Activated naive CD4-positive, alpha-beta T cell treated with anti-CD3 and anti-CD28 coated beads, Interleukin-2, amount 50 U/mL, for 24 hours (primary cell): ENCODE measurements around the gene MOCOS.
"Not testable (repeated sequence)": the region's sequence is repeated elsewhere in the genome, so short reads cannot be mapped to it uniquely, and the experiment has no call there.

Experiments used
- H3K27ac Mint-ChIP-seq: one replicate; pipeline ENCODE4 v1.8.0; 2021; ENCODE audit warnings: mild to moderate bottlenecking, mixed read lengths
- H3K27me3 Mint-ChIP-seq: one replicate; pipeline ENCODE4 v1.8.0; 2021; ENCODE audit warnings: mixed read lengths
- H3K36me3 Mint-ChIP-seq: one replicate; pipeline ENCODE4 v1.8.0; 2021; ENCODE audit warnings: mixed read lengths
- H3K4me1 Mint-ChIP-seq: one replicate; pipeline ENCODE4 v1.8.0; 2021; ENCODE audit warnings: mixed read lengths
- H3K4me3 Mint-ChIP-seq: one replicate; pipeline ENCODE4 v1.8.0; 2021; ENCODE audit warnings: mild to moderate bottlenecking, mixed read lengths
- H3K9me3 Mint-ChIP-seq: one replicate; pipeline ENCODE4 v1.8.0; 2021; ENCODE audit warnings: mixed read lengths

Gene MOCOS

DNA sequence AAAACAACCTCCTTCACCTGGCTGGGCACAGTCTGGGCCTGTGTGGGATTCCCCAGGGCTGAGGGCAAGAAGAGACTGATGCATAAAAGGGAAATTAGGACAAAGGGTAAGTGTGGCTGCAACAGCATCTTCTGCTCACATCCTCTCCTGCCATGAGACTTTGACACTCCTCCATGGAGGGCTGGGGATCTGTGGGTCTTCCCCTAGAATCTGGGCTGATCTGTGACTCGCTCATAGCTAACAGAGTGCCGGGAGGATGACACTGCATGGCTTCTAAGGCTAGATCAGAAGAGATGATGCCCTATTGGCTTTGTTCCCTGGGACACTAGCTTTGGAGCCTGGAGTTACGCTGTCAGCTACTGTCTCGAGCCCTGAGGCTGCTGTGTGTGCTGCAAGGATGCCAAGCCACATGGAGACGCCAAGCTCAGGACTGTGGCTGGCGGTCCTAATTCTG is 24.3 kb downstream of the MOCOS start:
- no peak overlapping the region for H3K4me3 Mint-ChIP-seq
- H3K9me3 Mint-ChIP-seq: no peaks in the 10 kb centered on the region
- no peaks in the 10 kb centered on the region for H3K4me1 Mint-ChIP-seq

DNA sequence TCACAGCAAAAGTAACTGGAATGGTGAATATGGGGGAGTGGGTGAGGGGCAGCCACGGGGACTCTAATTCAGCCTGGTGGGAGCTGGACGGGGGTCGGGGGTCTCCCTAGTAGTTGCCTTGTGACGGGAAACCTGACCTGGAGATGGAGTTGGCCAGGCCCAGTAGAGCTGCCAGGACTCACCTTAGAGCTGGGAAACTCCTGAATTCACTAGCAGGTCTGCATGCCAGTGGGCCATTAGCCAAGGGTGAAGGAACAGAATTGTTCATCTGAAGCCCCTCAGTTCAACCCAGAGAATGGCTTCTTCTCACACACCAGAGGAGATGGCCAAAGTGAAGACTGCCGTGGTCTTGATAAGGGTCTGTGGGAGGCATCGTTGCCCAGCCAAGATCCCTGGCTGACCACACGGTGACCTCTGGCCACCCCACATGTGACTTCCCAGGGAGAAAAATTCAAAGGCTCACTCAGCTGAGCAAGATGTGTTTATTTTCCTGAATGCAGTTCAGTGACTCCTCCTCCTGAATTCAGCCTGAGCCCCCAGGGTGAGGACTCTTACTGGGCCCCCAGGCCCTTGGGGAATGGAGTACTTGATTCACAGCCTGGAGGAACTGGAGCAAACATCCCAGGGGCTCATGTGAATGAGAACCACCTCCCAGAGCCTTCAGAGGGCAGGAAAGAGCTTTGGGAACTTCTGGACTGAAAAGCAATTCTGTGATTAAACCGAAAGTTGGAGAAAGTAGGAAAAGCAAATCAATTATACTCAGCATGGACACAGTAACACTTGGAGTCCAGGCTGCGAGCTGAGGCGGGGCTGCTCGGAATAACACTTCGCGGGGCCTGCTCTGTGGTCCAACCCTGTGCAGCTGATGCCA is 25.2 kb downstream of the MOCOS start:
- Mint-ChIP-seq H3K4me3 (no peak overlapping the region), H3K36me3 (no peaks in the 10 kb centered on the region), H3K27ac (no peak overlapping the region), H3K4me1 (no peaks in the 10 kb centered on the region), H3K9me3 (no peaks in the 10 kb centered on the region), H3K27me3 (peaks cover 2% of the 10 kb centered on the region)

More for the DNA sequence above, 24.3 kb downstream of the MOCOS start:
- peaks cover 2% of the 10 kb centered on the region for H3K27me3 Mint-ChIP-seq
- no peaks in the 10 kb centered on the region for H3K36me3 Mint-ChIP-seq
- no peak overlapping the region for H3K27ac Mint-ChIP-seq

DNA sequence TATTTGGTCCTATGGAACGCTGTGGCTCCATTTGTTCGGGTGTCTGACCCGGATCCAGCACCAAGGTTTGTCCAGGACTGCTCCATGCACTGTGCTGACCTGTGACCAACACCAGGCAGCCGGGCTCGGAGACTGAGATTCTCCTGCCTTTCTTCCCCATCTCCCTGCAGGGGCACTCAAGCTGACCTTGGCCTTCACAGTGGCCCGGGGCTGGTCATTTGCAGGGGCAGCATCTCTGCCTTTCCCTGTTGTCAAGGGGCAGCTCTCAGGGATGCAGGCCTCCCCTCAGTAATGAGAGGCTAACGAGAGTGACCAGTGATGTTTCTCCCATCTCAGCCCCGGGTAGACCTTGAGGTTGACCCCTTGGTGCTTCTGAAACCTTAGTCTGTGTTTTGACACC is 27.5 kb downstream of the MOCOS start:
- Mint-ChIP-seq H3K4me1 (no peaks in the 10 kb centered on the region), H3K27me3 (peaks cover 2% of the 10 kb centered on the region), H3K27ac (no peak overlapping the region), H3K36me3 (no peaks in the 10 kb centered on the region), H3K4me3 (no peak overlapping the region), H3K9me3 (no peaks in the 10 kb centered on the region)

DNA sequence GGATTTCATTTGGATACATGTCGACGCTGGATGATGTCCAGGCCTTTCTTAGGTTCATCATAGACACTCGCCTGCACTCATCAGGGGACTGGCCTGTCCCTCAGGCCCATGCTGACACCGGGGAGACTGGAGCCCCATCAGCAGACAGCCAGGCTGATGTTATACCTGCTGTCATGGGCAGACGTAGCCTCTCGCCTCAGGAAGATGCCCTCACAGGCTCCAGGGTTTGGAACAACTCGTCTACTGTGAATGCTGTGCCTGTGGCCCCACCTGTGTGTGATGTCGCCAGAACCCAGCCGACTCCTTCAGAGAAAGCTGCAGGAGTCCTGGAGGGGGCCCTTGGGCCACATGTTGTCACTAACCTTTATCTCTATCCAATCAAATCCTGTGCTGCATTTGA is 28.3 kb downstream of the MOCOS start:
- H3K9me3 Mint-ChIP-seq: no peaks in the 10 kb centered on the region
- no peak overlapping the region for H3K27ac Mint-ChIP-seq
- no peak overlapping the region for H3K4me3 Mint-ChIP-seq
- H3K36me3 Mint-ChIP-seq: no peaks in the 10 kb centered on the region
- H3K27me3 Mint-ChIP-seq: peaks cover 1% of the 10 kb centered on the region
- no peaks in the 10 kb centered on the region for H3K4me1 Mint-ChIP-seq

DNA sequence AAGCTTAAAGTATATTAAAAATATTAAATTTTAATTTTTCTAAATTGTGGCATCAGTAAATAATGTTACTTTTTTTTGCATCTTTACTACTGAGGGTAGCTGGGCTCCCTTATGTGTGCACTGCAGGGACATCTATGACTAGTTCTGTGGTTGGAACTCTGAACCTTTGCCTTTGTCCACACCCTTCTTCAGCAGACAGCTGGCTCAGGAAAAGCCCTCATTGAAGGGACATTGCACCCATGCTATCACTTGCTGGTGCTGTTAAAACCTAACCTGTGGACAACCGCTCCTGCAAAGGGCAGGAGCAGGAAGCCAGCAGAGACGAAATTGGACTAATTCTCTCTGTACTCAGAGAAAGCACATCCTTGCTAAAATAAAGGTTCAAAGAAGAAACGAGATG is 30.1 kb downstream of the MOCOS start:
- H3K4me1 Mint-ChIP-seq: no peaks in the 10 kb centered on the region
- no peaks in the 10 kb centered on the region for H3K9me3 Mint-ChIP-seq
- peaks cover 1% of the 10 kb centered on the region for H3K27me3 Mint-ChIP-seq
- no peak overlapping the region for H3K27ac Mint-ChIP-seq
- H3K4me3 Mint-ChIP-seq: no peak overlapping the region
- no peaks in the 10 kb centered on the region for H3K36me3 Mint-ChIP-seq

DNA sequence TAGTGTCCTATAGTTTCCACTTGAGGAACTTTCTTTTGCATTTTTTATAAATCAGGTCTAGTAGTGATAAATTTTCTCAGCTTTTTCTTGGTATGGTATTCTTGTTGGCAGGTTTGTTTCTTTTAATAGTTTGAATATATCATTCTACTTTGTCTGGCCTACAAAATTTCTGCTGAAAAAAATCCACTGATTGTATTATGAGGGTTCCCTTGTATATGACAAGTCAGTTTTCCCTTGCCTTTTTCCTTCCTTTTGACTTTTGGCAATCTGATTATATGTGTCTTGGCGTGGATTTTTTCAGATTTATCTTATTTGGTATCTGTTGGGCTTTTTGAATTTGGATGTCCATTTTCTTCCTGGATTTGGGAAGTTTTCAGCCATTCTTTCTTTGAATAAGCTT is 41.9 kb downstream of the MOCOS start:
- H3K9me3 Mint-ChIP-seq: peaks cover 26% of the 10 kb centered on the region
- peaks cover 15% of the 10 kb centered on the region for H3K36me3 Mint-ChIP-seq
- no peak overlapping the region for H3K4me3 Mint-ChIP-seq
- no peaks in the 10 kb centered on the region for H3K4me1 Mint-ChIP-seq
- H3K27ac Mint-ChIP-seq: no peak overlapping the region
- peaks cover 8% of the 10 kb centered on the region for H3K27me3 Mint-ChIP-seq

DNA sequence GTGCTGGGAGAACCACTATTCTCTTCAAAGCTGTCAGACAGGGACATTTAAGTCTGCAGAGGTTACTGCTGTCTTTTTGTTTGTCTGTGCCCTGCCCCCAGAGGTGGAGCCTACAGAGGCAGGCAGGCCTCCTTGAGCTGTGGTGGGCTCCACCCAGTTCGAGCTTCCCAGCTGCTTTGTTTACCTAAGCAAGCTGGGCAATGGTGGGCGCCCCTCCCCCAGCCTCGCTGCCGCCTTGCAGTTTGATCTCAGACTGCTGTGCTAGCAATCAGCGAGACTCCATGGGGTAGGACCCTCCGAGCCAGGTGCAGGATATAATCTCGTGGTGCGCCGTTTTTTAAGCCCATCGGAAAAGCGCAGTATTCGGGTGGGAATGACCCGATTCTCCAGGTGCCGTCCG is 53.2 kb downstream of the MOCOS start:
- not testable (repeated sequence) for H3K27ac Mint-ChIP-seq, H3K4me3 Mint-ChIP-seq, H3K4me1 Mint-ChIP-seq, H3K36me3 Mint-ChIP-seq, H3K9me3 Mint-ChIP-seq
- H3K27me3 Mint-ChIP-seq: peaks cover 15% of the 10 kb centered on the region

DNA sequence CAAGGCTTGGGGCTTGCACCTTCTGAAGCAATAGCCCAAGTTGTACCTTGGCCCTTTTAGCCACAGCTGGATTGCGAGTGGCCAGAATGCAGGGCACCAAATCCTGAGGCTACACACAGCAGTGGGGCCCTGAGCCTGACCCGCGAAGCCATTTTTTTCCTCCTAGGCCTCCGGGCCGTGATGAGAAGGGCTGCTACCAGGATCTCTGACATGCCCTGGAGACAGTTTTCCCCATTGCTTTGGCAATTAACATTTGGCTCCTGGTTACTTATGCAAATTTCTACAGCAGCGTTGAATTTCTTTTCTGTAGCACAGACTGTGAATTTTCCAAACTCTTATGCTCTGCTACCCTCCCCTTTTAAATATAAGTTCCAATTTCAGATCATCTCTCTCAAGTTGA is 54.5 kb downstream of the MOCOS start:
- H3K9me3 Mint-ChIP-seq: peaks cover 17% of the 10 kb centered on the region
- no peak overlapping the region for H3K27ac Mint-ChIP-seq
- H3K36me3 Mint-ChIP-seq: no peaks in the 10 kb centered on the region
- H3K4me1 Mint-ChIP-seq: no peaks in the 10 kb centered on the region
- peaks cover 22% of the 10 kb centered on the region for H3K27me3 Mint-ChIP-seq
- H3K4me3 Mint-ChIP-seq: no peak overlapping the region

DNA sequence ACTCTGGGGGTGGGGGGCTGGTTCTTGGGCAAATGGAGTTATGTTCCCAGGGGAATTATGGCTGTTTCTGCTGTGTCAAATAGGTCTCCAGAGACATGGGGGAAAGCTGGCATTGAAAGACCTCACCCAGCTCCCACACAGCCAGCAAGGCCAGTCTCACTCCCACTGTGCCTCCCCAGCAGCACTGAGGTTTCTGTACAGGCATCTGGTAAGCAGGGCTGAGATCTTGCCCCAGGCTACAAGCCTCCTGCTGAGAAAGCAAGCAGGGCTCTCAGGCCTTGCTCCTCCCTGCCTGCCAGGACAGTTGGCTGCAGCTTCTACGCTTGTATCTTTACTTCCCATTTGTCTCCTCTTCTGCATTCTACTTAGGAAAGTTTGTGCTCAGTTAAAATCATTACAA is 59.7 kb downstream of the MOCOS start:
- Mint-ChIP-seq H3K4me1 (no peaks in the 10 kb centered on the region), H3K9me3 (peaks cover 17% of the 10 kb centered on the region), H3K36me3 (no peaks in the 10 kb centered on the region), H3K27me3 (peaks cover 34% of the 10 kb centered on the region), H3K27ac (no peak overlapping the region), H3K4me3 (no peak overlapping the region)

DNA sequence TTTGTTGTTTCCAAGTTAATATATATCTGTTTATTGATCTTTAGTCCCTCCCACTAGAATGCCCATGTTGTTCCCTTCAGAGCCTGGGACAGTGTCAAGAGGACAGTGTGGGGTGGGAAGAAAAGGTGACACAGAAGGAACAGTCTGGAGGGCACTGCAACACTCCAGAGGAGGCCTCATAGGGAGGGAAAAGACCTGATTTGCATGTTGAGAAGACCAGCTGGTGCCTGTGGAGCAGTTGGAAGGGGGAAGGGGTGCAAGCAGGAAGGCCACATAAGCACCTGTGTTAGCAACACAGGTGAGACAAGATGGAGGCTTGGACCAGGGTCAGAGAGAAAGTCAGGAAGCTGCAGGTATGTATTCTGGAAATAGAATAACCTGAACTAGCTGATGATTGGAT is 62.1 kb downstream of the MOCOS start:
- peaks cover 25% of the 10 kb centered on the region for H3K27me3 Mint-ChIP-seq
- peaks cover 17% of the 10 kb centered on the region for H3K9me3 Mint-ChIP-seq
- H3K4me1 Mint-ChIP-seq: no peaks in the 10 kb centered on the region
- H3K4me3 Mint-ChIP-seq: no peak overlapping the region
- no peaks in the 10 kb centered on the region for H3K36me3 Mint-ChIP-seq
- H3K27ac Mint-ChIP-seq: no peak overlapping the region

DNA sequence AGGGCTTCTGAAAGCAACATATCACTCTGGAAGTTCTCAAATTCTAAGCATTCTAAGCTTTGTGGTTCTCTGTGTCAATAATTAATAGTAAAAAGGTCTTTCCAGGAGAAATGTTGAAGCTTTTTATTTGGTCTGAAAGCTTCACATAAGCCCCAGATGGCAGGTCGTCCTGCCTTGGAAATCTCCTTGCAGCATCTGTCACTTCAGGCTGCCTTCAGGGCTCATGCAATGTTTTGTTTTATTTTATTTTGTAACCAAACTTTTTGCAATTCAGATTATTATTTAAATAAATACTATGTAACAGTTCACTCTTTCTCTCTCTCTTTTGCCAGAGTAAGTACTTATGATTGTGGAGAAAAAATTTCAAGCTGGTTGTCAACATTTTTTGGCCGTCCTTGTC is 63.5 kb downstream of the MOCOS start:
- Mint-ChIP-seq H3K27me3 (peaks cover 18% of the 10 kb centered on the region), H3K36me3 (no peaks in the 10 kb centered on the region)

DNA sequence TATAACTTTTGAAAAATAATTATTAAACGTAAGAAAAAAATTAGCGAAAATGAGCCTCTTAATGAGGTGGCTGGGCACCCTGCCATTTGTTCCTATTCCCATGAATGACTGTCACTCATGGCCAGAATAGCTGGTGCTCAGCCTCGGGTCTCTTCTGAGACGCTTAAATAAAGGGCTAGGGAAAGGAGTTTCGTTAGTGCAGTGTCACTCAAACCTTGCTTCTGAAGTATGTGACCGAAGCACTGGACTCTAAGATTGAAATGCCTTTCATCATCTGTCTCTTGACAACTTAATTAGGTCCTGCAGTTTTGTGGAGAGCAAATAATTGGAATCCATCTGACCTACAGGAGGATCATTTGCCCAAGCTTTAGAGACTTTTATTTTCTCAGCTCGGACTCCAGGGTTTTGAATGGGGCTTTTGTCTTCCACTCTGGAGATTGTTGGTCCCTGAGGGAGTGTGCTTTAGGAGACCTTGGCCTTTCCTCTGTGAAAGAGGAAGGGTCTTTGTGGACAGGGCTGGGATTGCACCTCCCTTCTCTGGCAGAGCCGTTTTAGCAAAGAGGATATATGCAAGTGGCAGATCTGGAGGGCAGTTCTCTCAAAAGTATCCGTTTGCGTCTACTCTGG is 67.9 kb downstream of the MOCOS start:
- Mint-ChIP-seq H3K27me3 (peaks cover 6% of the 10 kb centered on the region), H3K36me3 (no peaks in the 10 kb centered on the region), H3K9me3 (no peaks in the 10 kb centered on the region), H3K27ac (no peak overlapping the region), H3K4me3 (no peak overlapping the region), H3K4me1 (no peaks in the 10 kb centered on the region)

More for the DNA sequence above, 63.5 kb downstream of the MOCOS start:
- Mint-ChIP-seq H3K4me1 (no peaks in the 10 kb centered on the region), H3K27ac (no peak overlapping the region), H3K9me3 (peaks cover 5% of the 10 kb centered on the region), H3K4me3 (no peak overlapping the region)

DNA sequence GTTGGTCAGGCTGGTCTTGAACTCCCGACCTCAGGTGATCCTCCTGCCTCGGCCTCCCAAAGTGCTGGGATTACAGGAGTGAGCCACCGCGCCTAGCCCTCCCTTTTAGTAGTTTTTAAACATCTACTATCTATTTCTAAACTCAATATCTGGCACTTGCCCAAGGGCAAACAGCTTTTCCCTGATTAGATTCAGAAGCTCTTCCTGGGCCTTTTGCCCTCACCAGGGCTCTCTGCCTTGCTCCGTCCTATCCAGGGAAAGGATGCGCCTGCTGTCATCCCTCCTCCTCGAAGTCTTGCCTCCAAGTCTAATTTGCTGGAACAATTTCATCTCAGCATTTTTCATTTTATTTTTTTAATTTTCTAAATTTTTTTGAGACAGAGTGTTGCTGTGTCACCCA is 68.8 kb downstream of the MOCOS start:
- Mint-ChIP-seq H3K27me3 (peaks cover 6% of the 10 kb centered on the region), H3K27ac (no peak overlapping the region), H3K36me3 (no peaks in the 10 kb centered on the region), H3K9me3 (no peaks in the 10 kb centered on the region), H3K4me1 (no peaks in the 10 kb centered on the region), H3K4me3 (no peak overlapping the region)

DNA sequence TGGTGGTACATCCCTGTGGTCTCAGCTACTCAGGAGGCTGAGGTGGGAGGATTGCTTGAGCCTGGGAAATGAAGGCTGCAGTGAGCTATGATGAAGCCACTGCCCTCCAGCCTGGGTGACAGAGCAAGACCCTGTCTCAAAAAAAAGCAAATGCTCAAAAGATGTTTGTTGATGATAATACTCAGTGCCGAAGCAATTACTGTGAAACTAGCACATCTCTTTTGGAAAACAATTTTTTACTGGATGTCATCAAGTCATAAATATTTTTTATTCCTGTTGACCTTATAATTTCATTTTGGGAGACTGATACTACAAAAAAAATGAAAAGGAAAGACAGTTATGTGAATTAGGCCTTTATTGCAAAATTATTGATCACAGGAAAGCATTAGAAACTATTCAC is 75.7 kb downstream of the MOCOS start:
- Mint-ChIP-seq H3K9me3 (no peaks in the 10 kb centered on the region), H3K27me3 (peaks cover 4% of the 10 kb centered on the region), H3K27ac (no peak overlapping the region), H3K36me3 (no peaks in the 10 kb centered on the region), H3K4me1 (no peaks in the 10 kb centered on the region), H3K4me3 (no peak overlapping the region)

DNA sequence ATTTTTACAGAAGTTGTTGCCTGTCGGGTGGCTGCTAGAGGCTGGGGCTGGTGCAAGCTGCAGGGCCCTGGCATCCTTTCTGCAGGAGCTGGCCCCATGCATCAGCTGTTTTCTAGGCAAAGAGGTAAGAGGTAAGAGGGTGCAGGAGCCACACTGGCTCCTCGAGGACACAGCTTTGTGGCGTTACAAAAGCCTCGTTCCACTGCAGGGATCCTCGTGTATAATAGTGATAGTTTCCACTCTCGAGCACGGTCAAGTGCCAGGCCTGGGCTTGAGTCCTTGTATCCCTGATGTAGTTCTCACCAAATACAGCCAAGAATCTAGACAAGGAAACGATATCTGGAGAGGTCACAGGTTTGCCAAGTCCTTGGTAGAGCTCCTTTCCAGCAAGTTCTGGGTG is 77.0 kb downstream of the MOCOS start:
- no peak overlapping the region for H3K27ac Mint-ChIP-seq
- H3K4me3 Mint-ChIP-seq: no peak overlapping the region
- no peaks in the 10 kb centered on the region for H3K9me3 Mint-ChIP-seq
- peaks cover 4% of the 10 kb centered on the region for H3K27me3 Mint-ChIP-seq
- no peaks in the 10 kb centered on the region for H3K4me1 Mint-ChIP-seq
- no peaks in the 10 kb centered on the region for H3K36me3 Mint-ChIP-seq

DNA sequence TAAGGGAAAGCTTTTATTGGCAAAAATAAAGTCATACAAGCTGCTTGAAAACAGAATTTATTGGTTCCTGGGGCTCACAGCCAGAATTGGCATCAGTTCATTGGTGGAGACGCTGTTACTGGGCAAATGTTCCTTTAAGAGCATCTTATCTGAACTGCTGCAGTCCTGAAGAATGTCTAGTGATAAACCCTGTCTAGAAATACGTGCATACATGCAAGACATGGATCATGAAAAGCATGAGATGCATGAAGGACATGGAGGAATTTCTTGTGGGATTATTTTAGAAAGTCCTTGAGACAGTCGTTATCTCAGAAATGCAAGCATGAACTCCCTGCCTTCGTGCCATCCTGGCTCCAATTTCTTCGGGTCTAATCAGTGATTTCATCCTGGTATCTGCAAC is 77.7 kb downstream of the MOCOS start:
- H3K27me3 Mint-ChIP-seq: peaks cover 5% of the 10 kb centered on the region
- H3K4me1 Mint-ChIP-seq: no peaks in the 10 kb centered on the region
- no peaks in the 10 kb centered on the region for H3K9me3 Mint-ChIP-seq
- no peak overlapping the region for H3K27ac Mint-ChIP-seq
- no peaks in the 10 kb centered on the region for H3K36me3 Mint-ChIP-seq
- no peak overlapping the region for H3K4me3 Mint-ChIP-seq
